ENCODE data around the gene LUM.
"Not testable (repeated sequence)": the region's sequence is repeated elsewhere in the genome, so short reads cannot be mapped to it uniquely, and the experiment has no call there.

Gene LUM

GRCh38 chr12:91109148-91109564, 2.1 kb downstream of the LUM start:
- DNase-seq, result peak; percentile 77

DNA sequence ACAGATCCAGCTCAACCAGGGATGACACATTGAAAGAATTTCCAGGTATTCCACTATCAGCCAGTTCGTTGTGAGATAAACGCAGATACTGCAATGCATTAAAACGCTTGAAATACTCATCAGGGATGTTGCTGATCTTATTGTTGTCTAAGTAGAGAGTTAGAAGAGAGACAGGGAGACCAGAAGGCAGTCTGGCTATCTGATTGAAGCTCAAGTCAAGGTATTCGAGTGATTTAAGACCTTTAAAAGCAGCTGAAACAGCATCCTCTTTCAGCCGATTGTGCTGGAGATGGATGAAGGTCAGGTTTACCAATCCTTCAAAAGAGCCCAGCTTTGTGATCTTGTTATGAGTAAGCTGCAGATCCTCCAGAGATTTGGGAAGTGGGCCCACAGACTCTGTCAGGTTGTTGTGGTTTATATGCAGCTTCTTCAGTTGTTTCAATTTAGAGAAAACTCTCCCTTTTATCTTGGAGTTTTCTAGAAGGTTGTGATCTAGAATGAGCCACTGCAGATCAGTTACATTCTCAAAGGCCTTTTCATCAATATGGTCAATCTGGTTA, 3.0 kb downstream of the LUM start:
- DNase-seq, result no peak

DNA sequence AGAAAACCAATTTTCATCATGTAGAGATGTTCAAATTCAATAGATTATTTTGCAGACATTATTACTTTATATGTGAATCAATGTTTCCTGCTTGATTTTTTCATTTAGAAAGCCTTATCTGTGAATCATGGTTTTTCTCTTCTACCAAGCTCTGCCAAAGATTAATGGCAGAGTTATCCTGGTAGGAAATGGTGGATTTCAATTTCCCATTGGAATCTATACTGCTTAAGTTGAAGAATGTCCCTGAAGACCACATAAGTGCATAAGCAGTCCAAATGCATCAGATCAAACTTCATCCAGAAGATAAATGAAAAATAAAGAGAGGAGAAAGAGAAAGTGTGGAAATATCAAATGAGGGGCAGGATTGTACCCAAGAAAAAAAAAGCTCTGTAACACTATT, 5.0 kb downstream of the LUM start:
- DNase-seq, result no peak

GRCh38 chr12:91105807-91106206, 5.5 kb downstream of the LUM start:
- no peak for DNase-seq

GRCh38 chr12:91104812-91105466, 6.4 kb downstream of the LUM start:
- no peak for DNase-seq

DNA sequence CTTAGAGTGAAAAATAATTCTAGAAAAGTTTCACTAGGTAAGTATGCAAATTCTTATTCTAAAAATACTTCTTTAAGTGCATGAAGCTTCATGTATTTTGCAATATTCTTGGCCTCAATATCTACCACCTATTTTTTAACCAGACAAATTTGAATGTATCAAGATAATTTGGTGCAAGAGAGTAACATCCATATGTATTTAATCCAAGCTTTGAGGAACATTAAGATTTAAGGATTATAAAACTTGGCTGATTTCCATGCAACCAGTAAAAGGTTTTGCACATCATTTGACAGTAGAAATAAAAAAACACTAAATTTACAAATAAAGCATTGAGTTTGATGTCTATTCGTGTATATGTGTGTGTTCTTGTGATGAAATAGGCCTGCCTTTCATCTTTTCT, 7.7 kb downstream of the LUM start:
- no peak for DNase-seq

DNA sequence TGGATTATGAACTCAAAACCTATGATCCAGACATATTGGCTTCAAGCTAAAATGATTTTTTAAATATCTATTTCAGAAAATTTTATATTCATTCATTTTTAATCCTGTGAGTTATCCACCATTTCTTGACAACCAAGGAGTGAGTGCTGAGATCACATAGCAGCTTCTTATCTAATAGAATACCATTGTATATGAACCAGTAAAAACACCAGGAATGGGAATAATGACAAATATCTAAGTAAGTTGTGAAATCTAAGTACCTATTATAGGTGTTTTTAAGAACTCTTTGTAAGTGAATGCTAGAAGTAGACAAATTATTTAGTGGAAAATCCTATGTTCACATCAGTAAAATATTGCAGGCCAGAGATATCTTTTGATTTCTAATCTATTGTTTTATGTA, 8.2 kb downstream of the LUM start:
- no peak for DNase-seq

DNA sequence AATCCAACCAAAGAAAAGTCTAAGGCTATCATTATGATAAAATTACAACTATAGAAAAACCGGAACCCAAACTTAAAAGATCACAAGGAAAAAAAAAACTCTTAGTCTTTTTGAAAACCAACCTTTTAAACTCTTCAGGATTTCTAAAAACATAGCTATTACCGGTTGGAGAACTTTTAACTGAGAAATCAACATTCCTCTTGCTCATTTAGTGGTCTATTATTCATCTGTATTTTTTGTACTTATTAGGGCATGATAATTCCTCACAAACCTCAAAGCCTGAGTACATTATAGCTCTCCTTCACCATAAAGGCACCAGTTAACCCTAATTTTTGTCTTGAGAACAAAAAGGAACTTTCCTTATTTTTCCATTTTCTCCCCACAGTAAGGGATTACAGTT, 10.4 kb downstream of the LUM start:
- DNase-seq, result peak; percentile 36

- DNase-seq, result no peak
Measured at GRCh38 chr12:91099836-91100235, 11.5 kb downstream of the LUM start.

- DNase-seq, result peak; percentile 68
Measured at GRCh38 chr12:91099341-91099740, 12.0 kb downstream of the LUM start.

GRCh38 chr12:91098941-91099340, 12.4 kb downstream of the LUM start:
- peak; percentile 2 for DNase-seq

DNA sequence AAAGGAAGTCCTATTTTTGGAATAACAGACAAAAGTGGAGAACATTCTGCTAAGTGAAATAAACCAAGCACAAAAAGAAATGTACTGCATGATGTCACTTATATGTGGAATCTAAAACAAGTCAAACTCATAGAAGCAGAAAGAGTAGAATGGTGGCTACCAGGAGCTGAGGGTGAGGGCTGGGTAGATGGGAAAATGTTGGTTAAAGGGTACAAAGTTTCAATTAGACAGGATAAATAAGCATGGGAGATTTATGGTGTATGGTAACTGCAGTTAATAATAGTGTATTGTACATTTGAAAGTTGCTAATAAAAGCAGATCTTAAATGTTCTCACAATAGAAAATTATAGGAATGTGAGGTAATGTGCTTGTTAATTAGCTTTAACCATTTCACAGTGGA, 12.8 kb downstream of the LUM start:
- no peak for DNase-seq

- no peak for DNase-seq
Measured at GRCh38 chr12:91094957-91095356, 16.3 kb downstream of the LUM start.

GRCh38 chr12:91094032-91094662, 17.1 kb downstream of the LUM start:
- DNase-seq, result no peak

- peak; percentile 22 for DNase-seq
Measured at GRCh38 chr12:91093341-91093740, 18.0 kb downstream of the LUM start.

DNA sequence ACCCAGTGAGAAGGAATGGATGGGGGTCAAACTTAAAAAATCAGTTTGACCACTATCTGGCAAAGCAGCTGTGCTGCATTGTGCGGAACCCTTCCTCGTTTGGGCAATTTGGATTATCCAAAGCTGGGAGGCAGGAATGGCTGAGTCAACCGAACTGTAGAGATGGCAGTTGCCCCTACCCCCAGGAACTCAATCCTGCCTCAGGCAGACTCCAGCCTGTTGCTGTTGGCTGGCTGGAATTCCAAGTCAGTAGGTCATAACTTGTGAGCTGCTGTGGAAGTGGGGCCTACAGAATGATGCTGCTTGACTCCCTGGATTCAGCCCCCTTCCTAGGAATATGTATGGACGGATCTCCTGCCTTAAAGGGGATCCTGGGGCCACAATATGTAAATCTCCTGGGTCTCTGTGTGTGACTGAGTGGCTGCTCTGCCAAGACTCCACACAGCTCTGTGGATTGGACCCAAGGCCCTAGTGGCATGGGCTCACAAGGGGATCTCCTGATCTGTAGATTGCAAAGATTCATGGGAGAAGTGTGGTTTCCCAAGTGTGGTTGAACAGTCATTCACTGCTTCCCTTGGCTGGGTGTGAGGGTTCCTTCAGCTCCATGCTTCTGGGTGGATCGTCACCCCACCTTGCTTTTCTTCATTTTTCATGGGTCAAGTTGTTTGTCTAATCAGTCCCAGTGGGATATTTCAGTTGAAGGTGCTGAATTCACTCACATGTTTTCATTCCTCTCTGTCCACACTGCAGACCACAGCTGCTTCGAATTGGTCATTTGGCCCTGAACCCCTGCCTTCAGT, 19.2 kb downstream of the LUM start:
- no peak for DNase-seq

GRCh38 chr12:91089953-91090352, 21.3 kb downstream of the LUM start:
- DNase-seq, result not testable (repeated sequence)

GRCh38 chr12:91080041-91080440, 31.3 kb downstream of the LUM start:
- DNase-seq, result no peak

GRCh38 chr12:91078501-91078900, 32.8 kb downstream of the LUM start:
- no peak for DNase-seq

GRCh38 chr12:91077228-91077954, 33.9 kb downstream of the LUM start:
- DNase-seq, result no peak

GRCh38 chr12:91074851-91075250, 36.4 kb downstream of the LUM start:
- DNase-seq, result no peak

- no peak for DNase-seq
Measured at GRCh38 chr12:91074154-91074709, 37.1 kb downstream of the LUM start.

DNA sequence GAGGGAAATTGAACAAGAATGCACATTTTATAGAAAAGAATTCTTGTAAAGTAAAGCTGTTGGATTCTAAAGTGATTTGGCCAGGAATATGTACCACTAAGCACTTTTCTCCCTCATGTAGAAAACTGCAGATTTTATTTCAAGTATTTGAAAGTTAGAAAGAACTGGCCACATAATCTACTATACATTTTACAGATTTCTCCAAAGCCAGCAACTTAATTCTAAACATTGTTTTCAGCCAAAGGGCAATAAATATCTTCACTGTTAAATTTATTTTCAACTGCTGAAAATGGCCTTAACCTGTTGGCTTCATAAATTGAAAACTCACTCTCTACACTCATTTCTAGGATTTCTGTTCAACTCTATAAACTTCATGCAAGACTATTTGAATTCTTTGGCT, 37.9 kb downstream of the LUM start:
- DNase-seq, result no peak

All from hematopoietic multipotent progenitor cell treated with erythropoietin and hydrocortisone succinate and interleukin-3 and kit ligand, for 6 days (in vitro differentiated cells).